ENCODE measurements around the gene P4HA2. TPM values are rescaled to one million over a fixed set of nuclear protein-coding genes. Genes with fewer than 3 reads are reported as not detected.

P4HA2 gene
- total and polyA plus RNA-seq, 2 donors (not counting 3 experiments of a cell fraction or from before 2014, with no cell fraction given), result 37.6 to 58.7 TPM

Small RNAs within 50 kb of the gene (microRNA-seq; reads per million reads assigned to microRNA genes)
- not detected for gene MIR6830 (ENCODE audit: borderline number of aligned reads, borderline replicate concordance)

Small RNAs within 50 kb of the gene (small RNA-seq; reads per million reads assigned to genes)
- gene AC063976.4 (ENCODE audit: insufficient read depth, insufficient read length, low read depth, low replicate concordance), result not detected

Other genes starting within 250 kb of the P4HA2 start
- not detected in 2 replicates for gene ACSL6, start 216.2 kb downstream of the P4HA2 start, total RNA-seq
- gene ACSL6, start 216.2 kb downstream of the P4HA2 start, polyA plus RNA-seq, result not detected in 2 replicates
- not detected in 2 replicates for gene IL3, start 167.2 kb downstream of the P4HA2 start, total RNA-seq
- gene IL3, start 167.2 kb downstream of the P4HA2 start, polyA plus RNA-seq, result not detected in 2 replicates
- gene CSF2, start 154.1 kb downstream of the P4HA2 start, total RNA-seq, result not detected in 2 replicates
- gene CSF2, start 154.1 kb downstream of the P4HA2 start, polyA plus RNA-seq, result not detected in 2 replicates
- gene PDLIM4, start 29.8 kb upstream of the P4HA2 start, total RNA-seq, result 65.7 and 69.8 TPM in 2 replicates
- gene PDLIM4, start 29.8 kb upstream of the P4HA2 start, polyA plus RNA-seq, result 112 and 193 TPM in 2 replicates
- gene SLC22A4, start 66.5 kb upstream of the P4HA2 start, total RNA-seq, result 4.9 and 5.4 TPM in 2 replicates
- 6.3 and 6.9 TPM in 2 replicates for gene SLC22A4, start 66.5 kb upstream of the P4HA2 start, polyA plus RNA-seq
- gene SLC22A5, start 141.9 kb upstream of the P4HA2 start, total RNA-seq, result 3.6 and 3.8 TPM in 2 replicates
- gene SLC22A5, start 141.9 kb upstream of the P4HA2 start, polyA plus RNA-seq, result 9.3 and 10.1 TPM in 2 replicates

All from endothelial cell of umbilical vein (primary cell).